Osteoblast (primary cell): ENCODE data around the gene SEPHS1. TPM values are rescaled to one million over a fixed set of nuclear protein-coding genes. Genes with fewer than 3 reads are reported as not detected.

ENCODE experiments used
- DNase-seq: peaks from one replicate; pipeline ENCODE4 v3.0.0; 2011; ENCODE audit warnings: low spot score, mixed read lengths; ENCODE audit not compliant: insufficient read length; ENCODE audit errors: missing footprints
- H2AFZ ChIP-seq: 2 replicates; pipeline ENCODE4 v1.6.0; 2011; ENCODE audit warnings: mild to moderate bottlenecking, low read length
- H3K27ac ChIP-seq: 2 replicates; pipeline ENCODE4 v1.5.1; 2011; ENCODE audit warnings: mild to moderate bottlenecking, low read depth, low read length, moderate library complexity
- H3K27me3 ChIP-seq: 2 replicates; pipeline ENCODE4 v1.6.0; 2012; ENCODE audit warnings: mild to moderate bottlenecking, control low read depth, inconsistent platforms, low read length, moderate library complexity; ENCODE audit not compliant: insufficient read depth
- H3K36me3 ChIP-seq: 2 replicates; pipeline ENCODE4 v1.5.1; 2011; ENCODE audit warnings: mild to moderate bottlenecking, low read length, control low read depth, moderate library complexity; ENCODE audit not compliant: insufficient read depth
- H3K4me1 ChIP-seq: 2 replicates; pipeline ENCODE4 v1.5.1; 2011; ENCODE audit warnings: mild to moderate bottlenecking, low read length, control low read depth, moderate library complexity; ENCODE audit not compliant: insufficient read depth
- H3K4me2 ChIP-seq: 2 replicates; pipeline ENCODE4 v1.6.0; 2011; ENCODE audit warnings: mild to moderate bottlenecking, low read length; ENCODE audit not compliant: insufficient read depth
- H3K4me3 ChIP-seq: fragments of 200-600 bp; sonication (generic); 3 replicates; pipeline ENCODE4 v1.5.1; 2012; ENCODE audit warnings: mild to moderate bottlenecking, low read length, inconsistent platforms; ENCODE audit not compliant: insufficient read depth
- H3K79me2 ChIP-seq: 2 replicates; pipeline ENCODE4 v1.6.0; 2012; ENCODE audit warnings: mild to moderate bottlenecking, low read length, control low read depth, inconsistent platforms; ENCODE audit not compliant: insufficient read depth
- H3K9me3 ChIP-seq: 2 replicates; pipeline ENCODE4 v1.5.1; 2011; ENCODE audit warnings: low read depth, low read length, control low read depth
- H4K20me1 ChIP-seq: 2 replicates; pipeline ENCODE4 v1.6.0; 2012; ENCODE audit warnings: mild to moderate bottlenecking, low read length, control low read depth; ENCODE audit not compliant: insufficient read depth
- CTCF ChIP-seq: IDR thresholded peaks from 2 replicates; pipeline ENCODE4 v1.5.1; 2011; ENCODE audit warnings: mild to moderate bottlenecking, low read depth, low read length, moderate library complexity; ENCODE audit errors: extremely low read depth
- total RNA-seq: library from RNA; depleted of rRNA; stranded (reverse); fragments of >200 nt; gene quantifications from 2 replicates; pipeline ENCODE4 v1.2.3, GENCODE V29; 2012

The SEPHS1 gene
- total RNA-seq, 1 donor, result 31.1 TPM

- no peaks in the 10 kb centered on the region for H3K9me3 ChIP-seq
- H3K36me3 ChIP-seq, result peaks cover 34% of the 10 kb centered on the region
- no peak overlapping the region for H2AFZ ChIP-seq
These were observed 26.5 kb downstream of the SEPHS1 start for GRCh38 chr10:13321576-13321975.

GRCh38 chr10:13319166-13319565 lies 28.9 kb downstream of the SEPHS1 start:
- H3K79me2 ChIP-seq, result no peaks in the 10 kb centered on the region
- no peak overlapping the region for H3K27ac ChIP-seq
- no peaks in the 10 kb centered on the region for H3K4me1 ChIP-seq
- H3K27me3 ChIP-seq, result no peaks in the 10 kb centered on the region
- no peak overlapping the region for H3K4me3 ChIP-seq
- H3K36me3 ChIP-seq, result peaks cover 27% of the 10 kb centered on the region
- H2AFZ ChIP-seq, result no peak overlapping the region
- no peaks in the 10 kb centered on the region for H4K20me1 ChIP-seq
- no peak for TF ChIP-seq CTCF
- H3K4me2 ChIP-seq, result no peak overlapping the region
- H3K9me3 ChIP-seq, result no peaks in the 10 kb centered on the region
- no peak for DNase-seq

More at GRCh38 chr10:13321576-13321975, 26.5 kb downstream of the SEPHS1 start:
- no peak overlapping the region for H3K4me3 ChIP-seq
- no peaks in the 10 kb centered on the region for H3K4me1 ChIP-seq
- H3K27me3 ChIP-seq, result no peaks in the 10 kb centered on the region
- H4K20me1 ChIP-seq, result no peaks in the 10 kb centered on the region
- no peak overlapping the region for H3K27ac ChIP-seq
- H3K4me2 ChIP-seq, result no peak overlapping the region
- no peak for TF ChIP-seq CTCF
- DNase-seq, result no peak
- no peaks in the 10 kb centered on the region for H3K79me2 ChIP-seq

GRCh38 chr10:13317474-13317873 lies 30.6 kb downstream of the SEPHS1 start:
- no peak for TF ChIP-seq CTCF
- Histone ChIP-seq H3K4me3 (no peak overlapping the region), H3K4me1 (no peaks in the 10 kb centered on the region), H3K36me3 (peaks cover 17% of the 10 kb centered on the region), H3K27me3 (no peaks in the 10 kb centered on the region), H3K9me3 (no peaks in the 10 kb centered on the region), H2AFZ (no peak overlapping the region), H4K20me1 (no peaks in the 10 kb centered on the region), H3K27ac (no peak overlapping the region), H3K4me2 (no peak overlapping the region), H3K79me2 (no peaks in the 10 kb centered on the region)
- DNase-seq, result no peak

- H3K4me3 ChIP-seq, result no peak overlapping the region
- no peaks in the 10 kb centered on the region for H3K9me3 ChIP-seq
- H3K36me3 ChIP-seq, result peaks cover 12% of the 10 kb centered on the region
- H3K79me2 ChIP-seq, result no peaks in the 10 kb centered on the region
- no peak overlapping the region for H2AFZ ChIP-seq
- H3K27ac ChIP-seq, result no peak overlapping the region
- no peaks in the 10 kb centered on the region for H3K4me1 ChIP-seq
- no peak for DNase-seq
- H4K20me1 ChIP-seq, result no peaks in the 10 kb centered on the region
- TF ChIP-seq CTCF, result no peak
- H3K4me2 ChIP-seq, result no peak overlapping the region
- no peaks in the 10 kb centered on the region for H3K27me3 ChIP-seq
These were observed 31.3 kb downstream of the SEPHS1 start for GRCh38 chr10:13316635-13317311.
